Measurements from ENCODE around the gene ROR1. TPM values are rescaled to one million over a fixed set of nuclear protein-coding genes. Genes with fewer than 3 reads are reported as not detected.

ROR1 gene
- total and polyA plus RNA-seq, 2 of the 4 experiments (the other 2 are of a cell fraction), result 4.4 to 10.0 TPM

DNA sequence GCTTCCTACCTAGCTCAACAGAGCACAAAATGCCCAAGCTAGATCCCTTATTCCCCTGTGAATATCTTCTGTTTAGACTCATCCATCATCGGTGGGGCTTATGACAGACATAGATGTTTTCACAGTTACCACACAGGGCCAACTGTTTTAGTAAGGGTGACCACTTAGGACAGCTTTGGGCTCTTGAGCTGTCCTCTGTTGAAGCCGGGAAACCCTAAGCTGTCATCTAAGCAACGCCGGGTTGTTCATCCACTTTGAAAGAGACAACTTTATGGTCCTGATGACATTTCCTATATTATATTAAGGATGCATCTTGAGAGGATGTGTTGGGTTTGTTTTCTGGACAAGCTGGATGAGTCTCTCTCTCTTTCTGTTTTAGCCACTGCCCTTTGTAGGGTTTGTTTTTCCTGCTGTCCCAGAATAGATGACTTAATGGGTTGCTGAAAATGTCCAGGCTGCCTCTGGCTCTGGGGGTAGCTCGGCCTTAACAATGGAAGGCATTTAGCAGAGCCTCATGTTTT, 319.1 kb downstream of the ROR1 start:
- Histone ChIP-seq H3K4me3 (ENCODE audit: insufficient read depth, low read depth, low read length) (no peak overlapping the region), H2AK5ac (ENCODE audit: low read depth, low read length) (no peak overlapping the region), H3K56ac (ENCODE audit: extremely low read depth, insufficient read depth, low read length) (no peak overlapping the region), H3K27ac (ENCODE audit: insufficient read depth, low read length) (no peak overlapping the region), H2BK120ac (ENCODE audit: low read depth, low read length) (no peak overlapping the region), H3K36me3 (ENCODE audit: control insufficient read depth, insufficient read depth, low read length) (no peaks in the 10 kb centered on the region), H3K27me3 (ENCODE audit: control insufficient read depth, insufficient read depth, low read length) (no peaks in the 10 kb centered on the region), H4K5ac (ENCODE audit: low read depth, low read length) (no peak overlapping the region), H3K9me3 (ENCODE audit: control insufficient read depth, insufficient read depth, low read length) (no peaks in the 10 kb centered on the region), H2BK20ac (ENCODE audit: low read depth, low read length) (no peak overlapping the region), H4K91ac (ENCODE audit: insufficient read depth, low read depth, low read length) (no peak overlapping the region), H3K14ac (replicated peaks; ENCODE audit: low read depth, low read length) (peak overlapping the region; percentile 4; the same call in 1 of the 2 replicates), H4K20me1 (ENCODE audit: insufficient read depth, low read length) (no peaks in the 10 kb centered on the region), H3K4me2 (ENCODE audit: low read depth, low read length) (no peak overlapping the region), H2BK15ac (ENCODE audit: low read depth, low read length) (no peak overlapping the region), H4K8ac (ENCODE audit: low read depth in 2 of 2, low read length in 2 of 2) (no peak overlapping the region), H2BK5ac (ENCODE audit: low read depth, low read length, poor library complexity, severe bottlenecking) (no peak overlapping the region), H2AFZ (replicated peaks; ENCODE audit: low read length, poor library complexity) (no peak overlapping the region), H3K79me1 (ENCODE audit: low read depth in 1 of 2, low read length in 2 of 2) (no peaks in the 10 kb centered on the region), H2AK9ac (replicated peaks; ENCODE audit: low read depth, low read length, poor library complexity) (no peak overlapping the region), H3K9me1 (ENCODE audit: insufficient read depth, low read length) (no peaks in the 10 kb centered on the region), H3K4ac (ENCODE audit: low read depth, low read length) (no peak overlapping the region), H3K9ac (ENCODE audit: low read depth, low read length) (no peak overlapping the region), H3K18ac (ENCODE audit: low read depth, low read length) (no peak overlapping the region), H3K23ac (ENCODE audit: low read depth, low read length) (no peak overlapping the region), H3K4me1 (ENCODE audit: control insufficient read depth, insufficient read depth, low read length) (no peaks in the 10 kb centered on the region)
- ChIA-PET CTCF (interaction anchor here (0.6 kb wide), 1 partner anchor 35 kb away, joined by 3 read pairs; no protein-coding TSS in a partner anchor), POLR2A (ENCODE audit: unreplicated experiment) (no interaction called here)
- BruUV-seq (replicated peaks), result no TSS peak
- DNase-seq (no peak), ATAC-seq (ENCODE audit: low read depth) (no peak)
- TF ChIP-seq, protein P1, sequence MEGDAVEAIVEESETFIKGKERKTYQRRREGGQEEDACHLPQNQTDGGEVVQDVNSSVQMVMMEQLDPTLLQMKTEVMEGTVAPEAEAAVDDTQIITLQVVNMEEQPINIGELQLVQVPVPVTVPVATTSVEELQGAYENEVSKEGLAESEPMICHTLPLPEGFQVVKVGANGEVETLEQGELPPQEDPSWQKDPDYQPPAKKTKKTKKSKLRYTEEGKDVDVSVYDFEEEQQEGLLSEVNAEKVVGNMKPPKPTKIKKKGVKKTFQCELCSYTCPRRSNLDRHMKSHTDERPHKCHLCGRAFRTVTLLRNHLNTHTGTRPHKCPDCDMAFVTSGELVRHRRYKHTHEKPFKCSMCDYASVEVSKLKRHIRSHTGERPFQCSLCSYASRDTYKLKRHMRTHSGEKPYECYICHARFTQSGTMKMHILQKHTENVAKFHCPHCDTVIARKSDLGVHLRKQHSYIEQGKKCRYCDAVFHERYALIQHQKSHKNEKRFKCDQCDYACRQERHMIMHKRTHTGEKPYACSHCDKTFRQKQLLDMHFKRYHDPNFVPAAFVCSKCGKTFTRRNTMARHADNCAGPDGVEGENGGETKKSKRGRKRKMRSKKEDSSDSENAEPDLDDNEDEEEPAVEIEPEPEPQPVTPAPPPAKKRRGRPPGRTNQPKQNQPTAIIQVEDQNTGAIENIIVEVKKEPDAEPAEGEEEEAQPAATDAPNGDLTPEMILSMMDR (conservative IDR thresholded peaks at IDR 0.05; ENCODE audit: low read depth, low read length), result no peak
- TF ChIP-seq, protein P2, sequence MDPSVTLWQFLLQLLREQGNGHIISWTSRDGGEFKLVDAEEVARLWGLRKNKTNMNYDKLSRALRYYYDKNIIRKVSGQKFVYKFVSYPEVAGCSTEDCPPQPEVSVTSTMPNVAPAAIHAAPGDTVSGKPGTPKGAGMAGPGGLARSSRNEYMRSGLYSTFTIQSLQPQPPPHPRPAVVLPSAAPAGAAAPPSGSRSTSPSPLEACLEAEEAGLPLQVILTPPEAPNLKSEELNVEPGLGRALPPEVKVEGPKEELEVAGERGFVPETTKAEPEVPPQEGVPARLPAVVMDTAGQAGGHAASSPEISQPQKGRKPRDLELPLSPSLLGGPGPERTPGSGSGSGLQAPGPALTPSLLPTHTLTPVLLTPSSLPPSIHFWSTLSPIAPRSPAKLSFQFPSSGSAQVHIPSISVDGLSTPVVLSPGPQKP (IDR thresholded peaks at IDR 0.05; ENCODE audit: borderline replicate concordance, low read depth, low read length), result no peak
- TF ChIP-seq CHD1 (IDR thresholded peaks at IDR 0.05; ENCODE audit: low read depth, low read length), result no peak
- no peak for TF ChIP-seq MXI1 (IDR thresholded peaks at IDR 0.05; ENCODE audit: borderline replicate concordance, low read depth, low read length)
- TF ChIP-seq NFE2L2 (IDR thresholded peaks at IDR 0.05; ENCODE audit: low read depth, low read length), result no peak
- TF ChIP-seq FOS (IDR thresholded peaks at IDR 0.05; ENCODE audit: low read depth, low read length), result no peak
- TF ChIP-seq, protein P3, sequence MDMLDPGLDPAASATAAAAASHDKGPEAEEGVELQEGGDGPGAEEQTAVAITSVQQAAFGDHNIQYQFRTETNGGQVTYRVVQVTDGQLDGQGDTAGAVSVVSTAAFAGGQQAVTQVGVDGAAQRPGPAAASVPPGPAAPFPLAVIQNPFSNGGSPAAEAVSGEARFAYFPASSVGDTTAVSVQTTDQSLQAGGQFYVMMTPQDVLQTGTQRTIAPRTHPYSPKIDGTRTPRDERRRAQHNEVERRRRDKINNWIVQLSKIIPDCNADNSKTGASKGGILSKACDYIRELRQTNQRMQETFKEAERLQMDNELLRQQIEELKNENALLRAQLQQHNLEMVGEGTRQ (IDR thresholded peaks at IDR 0.05; ENCODE audit: low read depth, low read length), result no peak
- TF ChIP-seq BHLHE40 (IDR thresholded peaks at IDR 0.05; ENCODE audit: low read depth, low read length), result no peak
- no peak for TF ChIP-seq MAZ (IDR thresholded peaks at IDR 0.05; ENCODE audit: borderline replicate concordance, low read depth, low read length)
- TF ChIP-seq POLR2A (IDR thresholded peaks at IDR 0.05; ENCODE audit: low read depth, low read length), result no peak
- no peak for TF ChIP-seq CEBPB (IDR thresholded peaks at IDR 0.05; ENCODE audit: low read depth, low read length)
- no peak for TF ChIP-seq MAFK (IDR thresholded peaks at IDR 0.05; ENCODE audit: low read depth, low read length)
- no peak for TF ChIP-seq RAD21 (IDR thresholded peaks at IDR 0.05; ENCODE audit: low read length)
- no peak for TF ChIP-seq RCOR1 (IDR thresholded peaks at IDR 0.05; ENCODE audit: insufficient replicate concordance, low read length)
- TF ChIP-seq RFX5 (IDR thresholded peaks at IDR 0.05; ENCODE audit: low read depth, low read length), result no peak
- TF ChIP-seq SMC3 (IDR thresholded peaks at IDR 0.05; ENCODE audit: low read depth, low read length), result no peak
- intact Hi-C loops (cut with micrococcal nuclease), result no loop called here
- in situ Hi-C loops (cut with MboI; ENCODE audit: low sequenced_read_pairs), result no loop called here
- no CpG with 5 or more reads among the region's 5 CpGs for WGBS, 2 experiments (ENCODE audit: extremely low coverage in 2 of 2, insufficient read length in 1 of 2)
- dilution Hi-C loops (cut with HindIII; ENCODE audit: low sequenced_read_pairs, unreplicated experiment), result no loop called here
